GM21367 (cell line): Measurements from ENCODE around the gene KRTAP10-10.
"Not testable (repeated sequence)": the region's sequence is repeated elsewhere in the genome, so short reads cannot be mapped to it uniquely, and the experiment has no call there.

Experiments
- ATAC-seq: cut with Tn5 transposase; IDR thresholded peaks from one replicate; pipeline ENCODE4 v1.9.1; 2021; ENCODE audit not compliant: unreplicated experiment

Gene KRTAP10-10

GRCh38 chr21:44602463-44602850 lies 34.7 kb upstream of the KRTAP10-10 start:
- no peak for ATAC-seq

- no peak for ATAC-seq
These were observed 33.9 kb upstream of the KRTAP10-10 start for GRCh38 chr21:44603109-44603875.

GRCh38 chr21:44603911-44604310 lies 33.2 kb upstream of the KRTAP10-10 start:
- ATAC-seq = no peak

GRCh38 chr21:44606495-44606894 lies 30.7 kb upstream of the KRTAP10-10 start:
- no peak for ATAC-seq

- ATAC-seq = no peak
These were observed 28.0 kb upstream of the KRTAP10-10 start for GRCh38 chr21:44609193-44609592.

GRCh38 chr21:44610157-44610843 lies 26.9 kb upstream of the KRTAP10-10 start:
- not testable (repeated sequence) for ATAC-seq

GRCh38 chr21:44611551-44611950 lies 25.6 kb upstream of the KRTAP10-10 start:
- no peak for ATAC-seq

GRCh38 chr21:44612029-44612486 lies 25.1 kb upstream of the KRTAP10-10 start, which contains the start of gene KRTAP10-8:
Gene KRTAP10-8, plus strand, starts transcription at chr21:44612079. Its CDS starts 22 bp downstream, at chr21:44612101.
- no peak for ATAC-seq

- ATAC-seq = no peak
These were observed 24.4 kb upstream of the KRTAP10-10 start for GRCh38 chr21:44612669-44613229.

- no peak for ATAC-seq
These were observed 23.6 kb upstream of the KRTAP10-10 start for GRCh38 chr21:44613386-44614155.

- no peak for ATAC-seq
These were observed 23.0 kb upstream of the KRTAP10-10 start for GRCh38 chr21:44614161-44614631.

GRCh38 chr21:44614961-44615391 lies 22.2 kb upstream of the KRTAP10-10 start:
- no peak for ATAC-seq

- ATAC-seq = no peak
These were observed 21.7 kb upstream of the KRTAP10-10 start for GRCh38 chr21:44615466-44615865.

GRCh38 chr21:44615911-44616590 lies 21.1 kb upstream of the KRTAP10-10 start:
- ATAC-seq = no peak

GRCh38 chr21:44616591-44616926 lies 20.6 kb upstream of the KRTAP10-10 start:
- ATAC-seq = no peak

GRCh38 chr21:44617071-44617501 lies 20.1 kb upstream of the KRTAP10-10 start:
- ATAC-seq = no peak

- no peak for ATAC-seq
These were observed 18.7 kb upstream of the KRTAP10-10 start for GRCh38 chr21:44618504-44618903.

- ATAC-seq = no peak
These were observed 18.2 kb upstream of the KRTAP10-10 start for GRCh38 chr21:44618909-44619308.

GRCh38 chr21:44619886-44620285 lies 17.3 kb upstream of the KRTAP10-10 start:
- no peak for ATAC-seq

- no peak for ATAC-seq
These were observed 13.6 kb upstream of the KRTAP10-10 start for GRCh38 chr21:44623575-44623974.
